Measurements from ENCODE around the gene B3GNT9. TPM values are rescaled to one million over a fixed set of nuclear protein-coding genes. Genes with fewer than 3 reads are reported as not detected.
A peak's percentile ranks its signal among the peaks of the same experiment; 100 is the strongest.

Gene B3GNT9
- total RNA-seq, 3 donors from 2014 or later (not counting 1 experiment from before 2014, with no cell fraction given) = 0.80 to 1.3 (median 1.0) TPM

DNA sequence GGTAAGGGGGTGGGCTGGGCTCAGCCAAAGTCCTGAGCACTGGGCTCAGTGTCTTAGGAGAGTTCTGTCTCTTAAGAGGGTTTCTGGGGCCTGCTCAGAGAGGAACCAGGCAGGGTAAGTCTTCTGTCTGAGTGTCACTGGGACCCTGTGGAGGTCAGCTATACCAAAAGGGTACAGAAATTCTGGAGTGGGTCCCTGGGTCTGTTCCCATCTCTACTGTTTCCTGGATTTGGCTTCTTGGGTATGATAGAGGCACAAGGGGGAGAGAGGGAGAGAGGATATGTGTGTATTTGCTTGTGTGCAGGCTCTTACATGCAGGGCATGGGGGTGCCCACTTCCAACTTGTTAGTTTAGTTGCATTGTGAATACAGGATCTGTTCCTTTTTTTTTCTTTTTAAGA is 42.7 kb upstream of the B3GNT9 start:
- no peak for DNase-seq
- intact Hi-C loops (cut with micrococcal nuclease) = loop anchor here (2.0 kb wide), 1 partner anchor 33 kb away; the partner anchor contains the start of gene TMEM208
- peak overlapping the region; percentile 66 for H3K4me3 Mint-ChIP-seq
- no peaks in the 10 kb centered on the region for H3K27me3 Mint-ChIP-seq (ENCODE audit: low read depth in 2 of 2)
- TF ChIP-seq, protein P1, sequence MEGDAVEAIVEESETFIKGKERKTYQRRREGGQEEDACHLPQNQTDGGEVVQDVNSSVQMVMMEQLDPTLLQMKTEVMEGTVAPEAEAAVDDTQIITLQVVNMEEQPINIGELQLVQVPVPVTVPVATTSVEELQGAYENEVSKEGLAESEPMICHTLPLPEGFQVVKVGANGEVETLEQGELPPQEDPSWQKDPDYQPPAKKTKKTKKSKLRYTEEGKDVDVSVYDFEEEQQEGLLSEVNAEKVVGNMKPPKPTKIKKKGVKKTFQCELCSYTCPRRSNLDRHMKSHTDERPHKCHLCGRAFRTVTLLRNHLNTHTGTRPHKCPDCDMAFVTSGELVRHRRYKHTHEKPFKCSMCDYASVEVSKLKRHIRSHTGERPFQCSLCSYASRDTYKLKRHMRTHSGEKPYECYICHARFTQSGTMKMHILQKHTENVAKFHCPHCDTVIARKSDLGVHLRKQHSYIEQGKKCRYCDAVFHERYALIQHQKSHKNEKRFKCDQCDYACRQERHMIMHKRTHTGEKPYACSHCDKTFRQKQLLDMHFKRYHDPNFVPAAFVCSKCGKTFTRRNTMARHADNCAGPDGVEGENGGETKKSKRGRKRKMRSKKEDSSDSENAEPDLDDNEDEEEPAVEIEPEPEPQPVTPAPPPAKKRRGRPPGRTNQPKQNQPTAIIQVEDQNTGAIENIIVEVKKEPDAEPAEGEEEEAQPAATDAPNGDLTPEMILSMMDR (IDR thresholded peaks at IDR 0.05) = no peak
- no peak overlapping the region for H3K27ac ChIP-seq (ENCODE audit: low read length)
- peaks cover 42% of the 10 kb centered on the region for H3K36me3 ChIP-seq (ENCODE audit: control insufficient read depth, insufficient read depth, low read length)
- H3K9me3 Mint-ChIP-seq = no peaks in the 10 kb centered on the region
- H3K9me3 ChIP-seq (ENCODE audit: control insufficient read depth, insufficient read depth, low read length) = no peaks in the 10 kb centered on the region
- H3K36me3 Mint-ChIP-seq = peaks cover 14% of the 10 kb centered on the region
- peaks cover 34 to 52% of the 10 kb centered on the region in 2 donors for H3K4me1 Mint-ChIP-seq
- no peaks in the 10 kb centered on the region for H3K27me3 ChIP-seq (ENCODE audit: control insufficient read depth, insufficient read depth, low read length)
- H3K4me1 ChIP-seq (ENCODE audit: control insufficient read depth, insufficient read depth, low read length) = peaks cover 25% of the 10 kb centered on the region
- no peak overlapping the region for H3K4me3 ChIP-seq (ENCODE audit: low read length)
- H3K27ac Mint-ChIP-seq = peak overlapping the region; percentile 75 to 86
- ATAC-seq = no peak

DNA sequence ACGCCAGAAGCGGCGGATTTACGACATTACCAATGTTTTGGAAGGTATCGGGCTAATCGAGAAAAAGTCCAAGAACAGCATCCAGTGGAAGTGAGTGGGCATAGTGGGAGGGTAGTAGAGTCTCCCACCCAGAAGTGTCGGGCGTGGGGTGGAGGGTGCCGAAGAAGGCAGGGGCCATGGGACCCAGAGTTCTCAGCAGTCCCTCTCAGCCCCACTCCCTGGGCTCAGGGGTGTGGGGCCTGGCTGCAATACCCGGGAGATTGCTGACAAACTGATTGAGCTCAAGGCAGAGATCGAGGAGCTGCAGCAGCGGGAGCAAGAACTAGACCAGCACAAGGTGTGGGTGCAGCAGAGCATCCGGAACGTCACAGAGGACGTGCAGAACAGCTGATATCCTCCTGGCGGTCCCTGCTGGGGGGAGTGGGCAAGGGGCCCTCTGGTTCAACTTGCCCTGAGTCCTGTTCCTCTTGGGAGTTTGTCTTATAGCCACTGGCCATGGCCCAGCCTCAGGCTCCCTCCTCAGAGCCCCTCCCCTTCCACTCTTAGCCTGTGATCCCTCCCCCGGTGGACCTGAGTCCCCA is 42.1 kb upstream of the B3GNT9 start:
- H3K27ac Mint-ChIP-seq = peak overlapping the region; percentile 75 to 86
- TF ChIP-seq, protein P1 (IDR thresholded peaks at IDR 0.05) = no peak
- Histone ChIP-seq H3K4me1 (ENCODE audit: control insufficient read depth, insufficient read depth, low read length) (peaks cover 25% of the 10 kb centered on the region), H3K27ac (ENCODE audit: low read length) (no peak overlapping the region), H3K9me3 (ENCODE audit: control insufficient read depth, insufficient read depth, low read length) (no peaks in the 10 kb centered on the region), H3K36me3 (ENCODE audit: control insufficient read depth, insufficient read depth, low read length) (peaks cover 35% of the 10 kb centered on the region), H3K27me3 (ENCODE audit: control insufficient read depth, insufficient read depth, low read length) (no peaks in the 10 kb centered on the region), H3K4me3 (ENCODE audit: low read length) (peak overlapping the region; percentile 82)
- 42% methylated on average over 17 of the region's 17 CpGs for WGBS (ENCODE audit: insufficient coverage)
- peaks cover 34 to 52% of the 10 kb centered on the region in 2 donors for H3K4me1 Mint-ChIP-seq
- peaks cover 14% of the 10 kb centered on the region for H3K36me3 Mint-ChIP-seq
- ATAC-seq (no peak), DNase-seq (peak in 1 of 2 donors; percentile 40)
- H3K27me3 Mint-ChIP-seq (ENCODE audit: low read depth in 2 of 2) = no peaks in the 10 kb centered on the region
- intact Hi-C loops (cut with micrococcal nuclease) = loop anchor here (1.0 to 2.0 kb wide), 2 partner anchors 10 to 34 kb away; partner anchors contain the start of genes MATCAP1 and TMEM208
- no peaks in the 10 kb centered on the region for H3K9me3 Mint-ChIP-seq
- H3K4me3 Mint-ChIP-seq = peak overlapping the region; percentile 92

DNA sequence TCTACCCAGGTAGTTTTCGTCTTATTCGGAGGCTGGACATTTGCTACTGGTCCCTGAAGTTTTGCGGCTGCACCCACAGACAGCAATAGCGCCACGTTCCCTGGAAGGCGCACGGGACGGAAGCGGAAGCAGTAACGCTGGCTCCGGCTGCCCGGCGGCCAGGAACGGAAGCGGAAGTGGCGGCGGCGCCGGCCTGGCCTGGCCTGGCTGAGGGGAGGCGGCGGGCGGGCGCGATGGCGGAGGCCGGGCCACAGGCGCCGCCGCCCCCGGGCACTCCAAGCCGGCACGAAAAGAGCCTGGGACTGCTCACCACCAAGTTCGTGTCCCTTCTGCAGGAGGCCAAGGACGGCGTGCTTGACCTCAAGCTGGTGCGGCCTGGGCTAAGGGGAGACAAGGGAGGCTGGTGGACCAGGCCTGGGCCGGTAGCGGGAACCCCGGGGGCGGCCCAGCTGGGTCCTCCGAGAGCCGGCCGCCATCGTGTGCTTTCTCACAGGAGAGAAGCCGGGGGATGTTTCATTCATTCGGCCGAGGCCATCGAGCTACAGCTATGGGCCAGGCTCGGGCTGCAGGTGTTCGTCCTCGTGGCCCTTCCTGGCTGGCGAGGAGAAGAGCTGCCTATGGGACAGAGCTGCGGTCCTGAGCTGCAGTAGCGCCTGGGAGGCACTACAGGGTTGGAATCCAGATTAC is 41.3 kb upstream of the B3GNT9 start, which contains the start of gene E2F4:
E2F4 (plus strand) TSS at position 161 of the 687 bp plus-strand sequence; CDS start at position 234, 73 bp downstream.
- DNase-seq (peak; percentile 84 to 93), ATAC-seq (peak; percentile 97 to 99 (median 98))
- Mint-ChIP-seq H3K27me3 (ENCODE audit: low read depth in 2 of 2) (no peaks in the 10 kb centered on the region), H3K4me1 (peaks cover 34 to 52% of the 10 kb centered on the region in 2 donors), H3K36me3 (peaks cover 14% of the 10 kb centered on the region), H3K4me3 (peak within 1 kb of the TSS; percentile 92), H3K9me3 (no peaks in the 10 kb centered on the region), H3K27ac (peak within 1 kb of the TSS; percentile 75 to 86)
- H3K4me1 ChIP-seq (ENCODE audit: control insufficient read depth, insufficient read depth, low read length) = peaks cover 25% of the 10 kb centered on the region
- H3K4me3 ChIP-seq (ENCODE audit: low read length) = peak within 1 kb of the TSS; percentile 82
- intact Hi-C loops (cut with micrococcal nuclease) = loop anchor here (1.0 to 2.0 kb wide), 2 partner anchors 9 to 35 kb away; partner anchors contain the start of genes MATCAP1 and TMEM208
- H3K27ac ChIP-seq (ENCODE audit: low read length) = peak within 1 kb of the TSS; percentile 45
- H3K9me3 ChIP-seq (ENCODE audit: control insufficient read depth, insufficient read depth, low read length) = no peaks in the 10 kb centered on the region
- WGBS (ENCODE audit: insufficient coverage) = under 1% methylated on average over 54 of the region's 54 CpGs
- no peaks in the 10 kb centered on the region for H3K27me3 ChIP-seq (ENCODE audit: control insufficient read depth, insufficient read depth, low read length)
- H3K36me3 ChIP-seq (ENCODE audit: control insufficient read depth, insufficient read depth, low read length) = peaks cover 30% of the 10 kb centered on the region
- TF ChIP-seq, protein P1 (IDR thresholded peaks at IDR 0.05) = no peak
